ENCODE measurements around the gene STX1B. TPM values are rescaled to one million over a fixed set of nuclear protein-coding genes. Genes with fewer than 3 reads are reported as not detected.
A peak's percentile ranks its signal among the peaks of the same experiment; 100 is the strongest.

Gene STX1B
- polyA plus RNA-seq, 1 donor (not counting 4 experiments of a cell fraction or from before 2014, with no cell fraction given), result 0.34 TPM

DNA sequence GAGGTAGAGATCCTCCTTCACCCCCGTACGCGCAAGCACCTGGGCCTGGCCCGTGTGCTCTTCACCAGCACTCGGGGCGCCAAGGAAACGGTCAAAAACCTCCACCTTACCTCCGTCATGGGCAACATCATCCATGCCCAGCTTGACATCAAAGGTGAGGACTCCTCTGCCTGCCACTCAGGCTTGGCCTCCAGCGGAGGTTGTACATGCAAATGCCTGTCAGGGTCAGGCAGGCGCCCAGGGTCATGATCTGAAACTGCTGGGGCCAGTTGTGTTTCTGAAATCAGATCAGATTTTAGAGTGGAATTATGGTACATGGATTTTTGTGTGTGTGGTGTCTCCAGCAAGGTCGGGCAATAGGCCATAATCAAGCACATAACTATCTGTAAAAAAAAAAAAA is 49.1 kb downstream of the STX1B start:
- no peak for DNase-seq (ENCODE audit: low read depth, low spot score)
- Histone ChIP-seq H3K9me3 (ENCODE audit: control insufficient read depth, low read depth, low read length) (no peaks in the 10 kb centered on the region), H2AFZ (ENCODE audit: control insufficient read depth, low read length) (no peak overlapping the region), H3K9me1 (ENCODE audit: control insufficient read depth, extremely low read depth, insufficient read depth, low read length) (no peaks in the 10 kb centered on the region), H3K27ac (ENCODE audit: control insufficient read depth, insufficient read depth, low read length) (no peak overlapping the region), H3K79me2 (ENCODE audit: control insufficient read depth, insufficient read depth, low read length) (peaks cover 24% of the 10 kb centered on the region), H3K4me2 (ENCODE audit: control insufficient read depth, extremely low read depth, insufficient read depth, low read depth, low read length) (no peak overlapping the region), H3K36me3 (ENCODE audit: control insufficient read depth in 2 of 2, extremely low read depth in 1 of 2, insufficient read depth in 2 of 2, low read length in 2 of 2) (peaks cover 36 to 46% of the 10 kb centered on the region in 2 experiments), H3K4me3 (ENCODE audit: control insufficient read depth in 2 of 3, extremely low read depth in 1 of 3, insufficient read depth in 2 of 3, low read depth in 1 of 3, low read length in 3 of 3) (no peak overlapping the region), H3K9ac (ENCODE audit: control insufficient read depth, extremely low read depth, insufficient read depth, low read length) (no peak overlapping the region), H3K4me1 (ENCODE audit: control insufficient read depth, extremely low read depth, insufficient read depth, low read length) (peaks cover 12% of the 10 kb centered on the region), H4K20me1 (ENCODE audit: control insufficient read depth, extremely low read depth, insufficient read depth, low read length) (peaks cover 2% of the 10 kb centered on the region), H3K27me3 (ENCODE audit: control insufficient read depth, extremely low read depth, insufficient read depth, low read length) (no peaks in the 10 kb centered on the region)
- dilution Hi-C loops (cut with MboI; ENCODE audit: extremely low pct_ligation_motif_present, low sequenced_read_pairs), result no loop called here
- TF ChIP-seq CTCF (optimal IDR thresholded peaks at IDR 0.05 in 1 of 3, IDR thresholded peaks at IDR 0.05 in 1 of 3, conservative IDR thresholded peaks at IDR 0.05 in 1 of 3; ENCODE audit: extremely low read depth in 1 of 3, insufficient read depth in 2 of 3, low read length in 3 of 3) (no peak), EZH2 (IDR thresholded peaks at IDR 0.05; ENCODE audit: low read length) (no peak)
- no peak for FAIRE-seq

DNA sequence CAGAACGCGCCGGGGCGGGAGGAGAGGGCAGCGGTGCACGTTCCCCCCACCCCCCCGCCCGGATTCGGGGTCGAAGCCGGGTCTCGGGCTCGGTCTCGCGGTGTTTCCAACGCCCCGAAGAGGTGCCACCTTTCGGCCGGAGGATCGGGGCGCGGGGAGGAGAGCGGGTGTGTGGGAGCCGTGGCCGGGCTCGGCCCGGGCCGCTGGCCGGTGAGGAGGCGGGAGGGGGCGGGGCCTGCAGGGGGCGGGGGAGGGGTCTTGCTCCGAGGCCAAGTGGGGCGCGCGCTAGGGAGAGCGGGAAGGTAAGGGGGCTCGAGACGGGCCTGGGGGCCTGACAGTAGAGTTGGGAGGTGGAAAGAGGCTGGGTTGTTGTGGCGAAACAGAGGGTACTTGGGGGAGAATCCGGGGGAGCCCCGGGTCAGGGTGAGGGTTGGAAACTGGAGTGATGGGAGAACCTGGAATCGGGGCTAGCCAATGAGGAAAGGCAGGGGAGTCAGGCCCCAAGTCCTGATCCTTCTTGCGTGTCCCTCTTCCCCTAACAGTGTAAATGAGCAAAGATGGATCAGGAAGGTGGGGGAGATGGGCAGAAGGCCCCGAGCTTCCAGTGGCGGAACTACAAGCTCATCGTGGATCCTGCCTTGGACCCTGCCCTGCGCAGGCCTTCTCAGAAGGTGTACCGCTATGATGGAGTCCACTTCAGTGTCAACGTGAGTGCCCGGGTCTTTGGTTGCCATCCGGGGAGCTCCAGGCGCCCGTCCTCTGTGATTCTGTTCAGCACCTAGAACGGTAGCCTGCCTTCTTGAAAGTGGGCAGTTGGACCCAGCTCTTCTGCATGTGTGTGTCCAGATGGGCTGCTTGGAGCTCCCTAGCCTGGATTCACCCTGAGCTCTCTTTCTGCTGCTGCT is 52.0 kb downstream of the STX1B start:
- H2AFZ ChIP-seq (ENCODE audit: control insufficient read depth, low read length), result no peak overlapping the region
- FAIRE-seq, result no peak
- peaks cover 24 to 35% of the 10 kb centered on the region in 2 experiments for H3K36me3 ChIP-seq (ENCODE audit: control insufficient read depth in 2 of 2, extremely low read depth in 1 of 2, insufficient read depth in 2 of 2, low read length in 2 of 2)
- H3K79me2 ChIP-seq (ENCODE audit: control insufficient read depth, insufficient read depth, low read length), result peaks cover 24% of the 10 kb centered on the region
- no peaks in the 10 kb centered on the region for H3K9me3 ChIP-seq (ENCODE audit: control insufficient read depth, low read depth, low read length)
- H4K20me1 ChIP-seq (ENCODE audit: control insufficient read depth, extremely low read depth, insufficient read depth, low read length), result peaks cover 2% of the 10 kb centered on the region
- H3K9me1 ChIP-seq (ENCODE audit: control insufficient read depth, extremely low read depth, insufficient read depth, low read length), result no peaks in the 10 kb centered on the region
- DNase-seq (ENCODE audit: low read depth, low spot score), result no peak
- peak overlapping the region; percentile 99 for H3K9ac ChIP-seq (ENCODE audit: control insufficient read depth, extremely low read depth, insufficient read depth, low read length)
- TF ChIP-seq CTCF (optimal IDR thresholded peaks at IDR 0.05 in 1 of 3, IDR thresholded peaks at IDR 0.05 in 1 of 3, conservative IDR thresholded peaks at IDR 0.05 in 1 of 3; ENCODE audit: extremely low read depth in 1 of 3, insufficient read depth in 2 of 3, low read length in 3 of 3) (no peak), EZH2 (IDR thresholded peaks at IDR 0.05; ENCODE audit: low read length) (no peak)
- peak overlapping the region; percentile 51 for H3K27ac ChIP-seq (ENCODE audit: control insufficient read depth, insufficient read depth, low read length)
- H3K27me3 ChIP-seq (ENCODE audit: control insufficient read depth, extremely low read depth, insufficient read depth, low read length), result no peaks in the 10 kb centered on the region
- H3K4me2 ChIP-seq (ENCODE audit: control insufficient read depth, extremely low read depth, insufficient read depth, low read depth, low read length), result peak overlapping the region; percentile 67
- dilution Hi-C loops (cut with MboI; ENCODE audit: extremely low pct_ligation_motif_present, low sequenced_read_pairs), result no loop called here
- H3K4me3 ChIP-seq (ENCODE audit: control insufficient read depth in 2 of 3, extremely low read depth in 1 of 3, insufficient read depth in 2 of 3, low read depth in 1 of 3, low read length in 3 of 3), result peak overlapping the region; percentile 66 to 80 (median 79)
- peaks cover 12% of the 10 kb centered on the region for H3K4me1 ChIP-seq (ENCODE audit: control insufficient read depth, extremely low read depth, insufficient read depth, low read length)
